Measurements from ENCODE around the gene UBE2D2. TPM values are rescaled to one million over a fixed set of nuclear protein-coding genes. Genes with fewer than 3 reads are reported as not detected.
A peak's percentile ranks its signal among the peaks of the same experiment; 100 is the strongest.

UBE2D2 gene
- total and polyA plus RNA-seq, 2 of the 13 experiments (the other 11 are each of a cell fraction or from before 2014, with no cell fraction given) = 79.1 to 109 TPM

- no peak for TF ChIP-seq HNF1A (IDR thresholded peaks at IDR 0.05; ENCODE audit: low read depth)
- TF ChIP-seq HNF1A (CRISPR knock-in tag; IDR thresholded peaks at IDR 0.05; ENCODE audit: borderline replicate concordance) = 0 out of 2 replicates have a peak, but pooled peaks have one; percentile 26
- no peak for TF ChIP-seq ZBTB39 (CRISPR knock-in tag; IDR thresholded peaks at IDR 0.05)
- no peak for TF ChIP-seq TSC22D2 (CRISPR knock-in tag; IDR thresholded peaks at IDR 0.05; ENCODE audit: borderline replicate concordance)
- TF ChIP-seq HMGXB4 (CRISPR knock-in tag; IDR thresholded peaks at IDR 0.05; ENCODE audit: borderline replicate concordance in 1 of 2, low read depth in 1 of 2) = 0 out of 4 replicates have a peak, but pooled peaks of 1 of the 2 experiments have one; percentile 38
- TF ChIP-seq ZNF260 (CRISPR knock-in tag; IDR thresholded peaks at IDR 0.05; ENCODE audit: borderline replicate concordance, low read depth) = no peak
- no peak for TF ChIP-seq DZIP1 (CRISPR knock-in tag; IDR thresholded peaks at IDR 0.05)
- TF ChIP-seq RFXAP (CRISPR knock-in tag; IDR thresholded peaks at IDR 0.05; ENCODE audit: borderline replicate concordance) = 0 out of 2 replicates have a peak, but pooled peaks have one; percentile 14
- TF ChIP-seq NR2F6 (IDR thresholded peaks at IDR 0.05) = peak; percentile 67
- no peak; the same call in 1 of the 2 replicates for TF ChIP-seq NR2F6 (CRISPR knock-in tag; IDR thresholded peaks at IDR 0.05)
- no peak for TF ChIP-seq ZNF781 (CRISPR knock-in tag; IDR thresholded peaks at IDR 0.05; ENCODE audit: borderline replicate concordance, not compliant biosample characterization)
- peak; percentile 63 for TF ChIP-seq DPF2 (CRISPR knock-in tag; IDR thresholded peaks at IDR 0.05; ENCODE audit: borderline replicate concordance, low read depth)
- no peak for TF ChIP-seq TIGD3 (CRISPR knock-in tag; IDR thresholded peaks at IDR 0.05; ENCODE audit: borderline replicate concordance)
- TF ChIP-seq CEBPG (CRISPR knock-in tag; IDR thresholded peaks at IDR 0.05) = no peak
- no peak for TF ChIP-seq ZSCAN12 (CRISPR knock-in tag; IDR thresholded peaks at IDR 0.05)
- TF ChIP-seq ZBTB42 (CRISPR knock-in tag; IDR thresholded peaks at IDR 0.05) = no peak
- TF ChIP-seq GPN1 (CRISPR knock-in tag; IDR thresholded peaks at IDR 0.05; ENCODE audit: borderline replicate concordance) = no peak
These were observed 94.7 kb downstream of the UBE2D2 start (continued) for GRCh38 chr5:139655727-139656271.
